ENCODE measurements around the gene LAMA2.

The LAMA2 gene

GRCh38 chr6:129469070-129469662, 586.2 kb downstream of the LAMA2 start:
- no peaks in the 10 kb centered on the region for H3K9me3 ChIP-seq (ENCODE audit: control insufficient read depth in 2 of 2, low read length in 2 of 2)
- no peaks in the 10 kb centered on the region for H3K27me3 ChIP-seq (ENCODE audit: control insufficient read depth in 1 of 2, insufficient read depth in 2 of 2, low read length in 2 of 2)
- no peak overlapping the region for H3K27ac ChIP-seq (ENCODE audit: low read length)
- H3K4me1 ChIP-seq (ENCODE audit: control insufficient read depth, insufficient read depth, low read length): no peaks in the 10 kb centered on the region
- H3K9ac ChIP-seq (ENCODE audit: low read length in 2 of 2): no peak overlapping the region
- H3K36me3 ChIP-seq (ENCODE audit: control insufficient read depth in 2 of 2, insufficient read depth in 2 of 2, low read length in 2 of 2): no peaks in the 10 kb centered on the region
- H3K4me3 ChIP-seq (ENCODE audit: low read length in 2 of 2): no peak overlapping the region

DNA sequence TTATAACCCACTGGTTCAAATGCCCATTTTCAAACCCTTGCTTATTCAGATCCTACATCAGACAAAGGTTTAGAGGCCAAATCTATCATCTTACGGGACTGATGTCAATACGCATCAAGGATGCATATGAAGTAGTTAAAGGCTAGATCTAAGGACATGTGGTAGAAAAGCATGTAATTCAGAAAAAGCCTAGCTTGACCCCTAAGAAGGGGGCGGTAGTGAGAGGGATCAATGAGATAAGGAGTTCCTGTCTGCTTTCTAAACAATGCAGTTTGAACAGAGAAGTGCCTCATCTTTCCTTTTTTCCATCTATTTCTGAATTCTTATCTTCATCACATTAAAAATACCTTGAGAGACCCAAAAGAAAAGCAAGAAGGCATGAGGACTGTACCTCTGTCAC, 589.3 kb downstream of the LAMA2 start:
- Histone ChIP-seq H3K4me1 (ENCODE audit: control insufficient read depth, insufficient read depth, low read length) (no peaks in the 10 kb centered on the region), H3K27ac (ENCODE audit: low read length) (no peak overlapping the region), H3K36me3 (ENCODE audit: control insufficient read depth in 2 of 2, insufficient read depth in 2 of 2, low read length in 2 of 2) (no peaks in the 10 kb centered on the region), H3K9ac (ENCODE audit: low read length in 2 of 2) (no peak overlapping the region), H3K9me3 (ENCODE audit: control insufficient read depth in 2 of 2, low read length in 2 of 2) (no peaks in the 10 kb centered on the region), H3K27me3 (ENCODE audit: control insufficient read depth in 1 of 2, insufficient read depth in 2 of 2, low read length in 2 of 2) (no peaks in the 10 kb centered on the region), H3K4me3 (ENCODE audit: low read length in 2 of 2) (no peak overlapping the region)

- no peaks in the 10 kb centered on the region for H3K9me3 ChIP-seq (ENCODE audit: control insufficient read depth in 2 of 2, low read length in 2 of 2)
- no peak overlapping the region for H3K27ac ChIP-seq (ENCODE audit: low read length)
- H3K36me3 ChIP-seq (ENCODE audit: control insufficient read depth in 2 of 2, insufficient read depth in 2 of 2, low read length in 2 of 2): no peaks in the 10 kb centered on the region
- no peaks in the 10 kb centered on the region for H3K4me1 ChIP-seq (ENCODE audit: control insufficient read depth, insufficient read depth, low read length)
- no peak overlapping the region for H3K9ac ChIP-seq (ENCODE audit: low read length in 2 of 2)
- H3K27me3 ChIP-seq (ENCODE audit: control insufficient read depth in 1 of 2, insufficient read depth in 2 of 2, low read length in 2 of 2): no peaks in the 10 kb centered on the region
- H3K4me3 ChIP-seq (ENCODE audit: low read length in 2 of 2): no peak overlapping the region
Observed at GRCh38 chr6:129473546-129473945, 590.6 kb downstream of the LAMA2 start.

GRCh38 chr6:129475477-129476247, 592.7 kb downstream of the LAMA2 start:
- Histone ChIP-seq H3K27ac (ENCODE audit: low read length) (no peak overlapping the region), H3K36me3 (ENCODE audit: control insufficient read depth in 2 of 2, insufficient read depth in 2 of 2, low read length in 2 of 2) (no peaks in the 10 kb centered on the region), H3K4me3 (ENCODE audit: low read length in 2 of 2) (no peak overlapping the region), H3K9ac (ENCODE audit: low read length in 2 of 2) (no peak overlapping the region), H3K9me3 (ENCODE audit: control insufficient read depth in 2 of 2, low read length in 2 of 2) (no peaks in the 10 kb centered on the region), H3K27me3 (ENCODE audit: control insufficient read depth in 1 of 2, insufficient read depth in 2 of 2, low read length in 2 of 2) (no peaks in the 10 kb centered on the region), H3K4me1 (ENCODE audit: control insufficient read depth, insufficient read depth, low read length) (no peaks in the 10 kb centered on the region)

DNA sequence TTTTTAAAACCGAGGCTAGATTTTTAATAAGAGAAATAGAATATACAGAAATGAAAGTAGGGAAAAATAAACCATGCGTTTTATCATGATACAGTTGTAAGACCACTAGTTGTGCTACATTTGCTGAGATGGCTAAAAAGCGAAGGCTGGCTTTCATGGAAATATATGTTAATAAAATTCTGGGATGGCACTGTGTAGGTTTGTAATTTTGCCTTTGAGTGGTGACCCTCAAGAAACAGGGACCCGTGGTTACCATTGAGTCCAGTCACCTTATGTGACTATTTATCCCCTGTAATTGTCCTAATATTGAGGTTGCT, 593.3 kb downstream of the LAMA2 start:
- no peak overlapping the region for H3K9ac ChIP-seq (ENCODE audit: low read length in 2 of 2)
- H3K9me3 ChIP-seq (ENCODE audit: control insufficient read depth in 2 of 2, low read length in 2 of 2): no peaks in the 10 kb centered on the region
- no peaks in the 10 kb centered on the region for H3K4me1 ChIP-seq (ENCODE audit: control insufficient read depth, insufficient read depth, low read length)
- H3K4me3 ChIP-seq (ENCODE audit: low read length in 2 of 2): no peak overlapping the region
- no peaks in the 10 kb centered on the region for H3K27me3 ChIP-seq (ENCODE audit: control insufficient read depth in 1 of 2, insufficient read depth in 2 of 2, low read length in 2 of 2)
- H3K36me3 ChIP-seq (ENCODE audit: control insufficient read depth in 2 of 2, insufficient read depth in 2 of 2, low read length in 2 of 2): peaks cover 0 to 1% of the 10 kb centered on the region in 2 donors
- H3K27ac ChIP-seq (ENCODE audit: low read length): no peak overlapping the region

- H3K4me3 ChIP-seq (ENCODE audit: low read length in 2 of 2): no peak overlapping the region
- H3K9ac ChIP-seq (ENCODE audit: low read length in 2 of 2): no peak overlapping the region
- no peaks in the 10 kb centered on the region for H3K9me3 ChIP-seq (ENCODE audit: control insufficient read depth in 2 of 2, low read length in 2 of 2)
- peaks cover 0 to 2% of the 10 kb centered on the region in 2 donors for H3K36me3 ChIP-seq (ENCODE audit: control insufficient read depth in 2 of 2, insufficient read depth in 2 of 2, low read length in 2 of 2)
- no peaks in the 10 kb centered on the region for H3K27me3 ChIP-seq (ENCODE audit: control insufficient read depth in 1 of 2, insufficient read depth in 2 of 2, low read length in 2 of 2)
- no peaks in the 10 kb centered on the region for H3K4me1 ChIP-seq (ENCODE audit: control insufficient read depth, insufficient read depth, low read length)
- no peak overlapping the region for H3K27ac ChIP-seq (ENCODE audit: low read length)
Observed at GRCh38 chr6:129476810-129477209, 593.9 kb downstream of the LAMA2 start.

DNA sequence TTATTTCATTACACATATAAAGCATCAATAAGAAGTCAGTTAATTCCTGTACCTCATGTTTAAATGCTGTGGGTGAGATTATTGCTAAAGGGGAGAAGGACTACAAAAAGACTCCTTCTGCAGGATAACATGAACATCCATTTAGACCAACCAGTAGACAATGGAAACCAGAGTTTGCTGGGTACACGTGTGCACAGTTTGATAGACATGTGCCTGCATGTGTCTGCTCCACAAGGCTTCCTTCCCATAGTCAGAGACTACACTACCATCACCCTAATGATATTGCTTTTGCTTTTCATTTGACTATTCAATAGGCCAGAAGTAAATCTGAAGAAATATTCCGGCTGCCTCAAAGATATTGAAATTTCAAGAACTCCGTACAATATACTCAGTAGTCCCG, 595.4 kb downstream of the LAMA2 start:
- H3K4me3 ChIP-seq (ENCODE audit: low read length in 2 of 2): no peak overlapping the region
- no peaks in the 10 kb centered on the region for H3K27me3 ChIP-seq (ENCODE audit: control insufficient read depth in 1 of 2, insufficient read depth in 2 of 2, low read length in 2 of 2)
- no peaks in the 10 kb centered on the region for H3K9me3 ChIP-seq (ENCODE audit: control insufficient read depth in 2 of 2, low read length in 2 of 2)
- no peaks in the 10 kb centered on the region for H3K4me1 ChIP-seq (ENCODE audit: control insufficient read depth, insufficient read depth, low read length)
- peaks cover 0 to 2% of the 10 kb centered on the region in 2 donors for H3K36me3 ChIP-seq (ENCODE audit: control insufficient read depth in 2 of 2, insufficient read depth in 2 of 2, low read length in 2 of 2)
- H3K9ac ChIP-seq (ENCODE audit: low read length in 2 of 2): no peak overlapping the region
- no peak overlapping the region for H3K27ac ChIP-seq (ENCODE audit: low read length)

- H3K27me3 ChIP-seq (ENCODE audit: control insufficient read depth in 1 of 2, insufficient read depth in 2 of 2, low read length in 2 of 2): no peaks in the 10 kb centered on the region
- H3K4me1 ChIP-seq (ENCODE audit: control insufficient read depth, insufficient read depth, low read length): no peaks in the 10 kb centered on the region
- H3K9me3 ChIP-seq (ENCODE audit: control insufficient read depth in 2 of 2, low read length in 2 of 2): no peaks in the 10 kb centered on the region
- H3K36me3 ChIP-seq (ENCODE audit: control insufficient read depth in 2 of 2, insufficient read depth in 2 of 2, low read length in 2 of 2): peaks cover 0 to 5% of the 10 kb centered on the region in 2 donors
- no peak overlapping the region for H3K4me3 ChIP-seq (ENCODE audit: low read length in 2 of 2)
- H3K27ac ChIP-seq (ENCODE audit: low read length): no peak overlapping the region
- no peak overlapping the region for H3K9ac ChIP-seq (ENCODE audit: low read length in 2 of 2)
Observed at GRCh38 chr6:129481706-129482105, 598.8 kb downstream of the LAMA2 start.

GRCh38 chr6:129485746-129486145, 602.8 kb downstream of the LAMA2 start:
- Histone ChIP-seq H3K9ac (ENCODE audit: low read length in 2 of 2) (no peak overlapping the region), H3K27me3 (ENCODE audit: control insufficient read depth in 1 of 2, insufficient read depth in 2 of 2, low read length in 2 of 2) (no peaks in the 10 kb centered on the region), H3K4me1 (ENCODE audit: control insufficient read depth, insufficient read depth, low read length) (no peaks in the 10 kb centered on the region), H3K27ac (ENCODE audit: low read length) (no peak overlapping the region), H3K9me3 (ENCODE audit: control insufficient read depth in 2 of 2, low read length in 2 of 2) (no peaks in the 10 kb centered on the region), H3K4me3 (ENCODE audit: low read length in 2 of 2) (no peak overlapping the region), H3K36me3 (ENCODE audit: control insufficient read depth in 2 of 2, insufficient read depth in 2 of 2, low read length in 2 of 2) (peaks cover 0 to 5% of the 10 kb centered on the region in 2 donors)

DNA sequence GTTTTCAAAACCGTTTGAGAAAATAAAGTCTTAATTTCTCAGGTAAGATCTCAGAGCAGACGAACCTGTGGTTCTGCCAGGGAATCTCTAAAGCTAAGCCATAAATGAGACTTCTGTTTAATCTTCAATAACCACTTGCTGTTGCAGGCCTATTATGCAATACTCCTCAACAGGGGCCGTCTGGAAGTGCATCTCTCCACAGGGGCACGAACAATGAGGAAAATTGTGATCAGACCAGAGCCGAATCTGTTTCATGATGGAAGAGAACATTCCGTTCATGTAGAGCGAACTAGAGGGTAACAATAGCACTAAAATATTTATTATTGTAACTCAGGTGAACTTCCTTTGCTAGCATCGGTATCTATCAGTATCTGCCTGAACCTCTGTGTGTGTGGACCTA, 603.4 kb downstream of the LAMA2 start:
- Histone ChIP-seq H3K9ac (ENCODE audit: low read length in 2 of 2) (no peak overlapping the region), H3K36me3 (ENCODE audit: control insufficient read depth in 2 of 2, insufficient read depth in 2 of 2, low read length in 2 of 2) (peaks cover 0 to 3% of the 10 kb centered on the region in 2 donors), H3K27me3 (ENCODE audit: control insufficient read depth in 1 of 2, insufficient read depth in 2 of 2, low read length in 2 of 2) (no peaks in the 10 kb centered on the region), H3K9me3 (ENCODE audit: control insufficient read depth in 2 of 2, low read length in 2 of 2) (no peaks in the 10 kb centered on the region), H3K4me3 (ENCODE audit: low read length in 2 of 2) (no peak overlapping the region), H3K4me1 (ENCODE audit: control insufficient read depth, insufficient read depth, low read length) (no peaks in the 10 kb centered on the region), H3K27ac (ENCODE audit: low read length) (no peak overlapping the region)

GRCh38 chr6:129488313-129488712, 605.4 kb downstream of the LAMA2 start:
- Histone ChIP-seq H3K27ac (ENCODE audit: low read length) (no peak overlapping the region), H3K9me3 (ENCODE audit: control insufficient read depth in 2 of 2, low read length in 2 of 2) (no peaks in the 10 kb centered on the region), H3K4me1 (ENCODE audit: control insufficient read depth, insufficient read depth, low read length) (no peaks in the 10 kb centered on the region), H3K9ac (ENCODE audit: low read length in 2 of 2) (no peak overlapping the region), H3K4me3 (ENCODE audit: low read length in 2 of 2) (no peak overlapping the region), H3K27me3 (ENCODE audit: control insufficient read depth in 1 of 2, insufficient read depth in 2 of 2, low read length in 2 of 2) (no peaks in the 10 kb centered on the region), H3K36me3 (ENCODE audit: control insufficient read depth in 2 of 2, insufficient read depth in 2 of 2, low read length in 2 of 2) (peaks cover 3% of the 10 kb centered on the region in 2 donors)

Data from stomach smooth muscle (tissue), 2 donors.